Activated T-helper 9 cell treated with anti-CD3 and anti-CD28 coated beads, Interleukin-2, amount 50 U/mL, for 16 hours (primary cell): ENCODE results near the gene WNT3.
"Not testable (repeated sequence)": the region's sequence is repeated elsewhere in the genome, so short reads cannot be mapped to it uniquely, and the experiment has no call there.

ENCODE experiments used
- DNase-seq: peaks from one replicate; pipeline ENCODE4 v3.0.0-alpha.2; 2020; ENCODE audit warnings: low read depth

The WNT3 gene

GRCh38 chr17:46818316-46818928 lies at the start of gene WNT3:
Gene WNT3, minus strand, starts transcription at chr17:46818692. Its CDS starts 95 bp downstream, at chr17:46818597.
- DNase-seq, result peak; percentile 22

- no peak for DNase-seq
Measured at GRCh38 chr17:46866747-46867146, 48.3 kb upstream of the WNT3 start.

- no peak for DNase-seq
Measured at GRCh38 chr17:46866325-46866724, 47.8 kb upstream of the WNT3 start.

GRCh38 chr17:46865100-46865499 lies 46.6 kb upstream of the WNT3 start:
- DNase-seq, result no peak

GRCh38 chr17:46863383-46864121 lies 45.1 kb upstream of the WNT3 start:
- no peak for DNase-seq

- DNase-seq, result no peak
Measured at GRCh38 chr17:46862949-46863348, 44.5 kb upstream of the WNT3 start.

GRCh38 chr17:46859996-46860395 lies 41.5 kb upstream of the WNT3 start:
- no peak for DNase-seq

- DNase-seq, result no peak
Measured at GRCh38 chr17:46857600-46857999, 39.1 kb upstream of the WNT3 start.

GRCh38 chr17:46854948-46855347 lies 36.5 kb upstream of the WNT3 start:
- no peak for DNase-seq

GRCh38 chr17:46854515-46854914 lies 36.0 kb upstream of the WNT3 start:
- no peak for DNase-seq

- no peak for DNase-seq
Measured at GRCh38 chr17:46853896-46854444, 35.5 kb upstream of the WNT3 start.

GRCh38 chr17:46851029-46851741 lies 32.7 kb upstream of the WNT3 start, which contains the start of gene WNT9B:
Gene WNT9B, plus strand, starts transcription at chr17:46851583. Its CDS starts 56 bp downstream, at chr17:46851639.
- no peak for DNase-seq

- no peak for DNase-seq
Measured at GRCh38 chr17:46850688-46851028, 32.2 kb upstream of the WNT3 start.

- DNase-seq, result no peak
Measured at GRCh38 chr17:46848534-46848933, 30.0 kb upstream of the WNT3 start.

- no peak for DNase-seq
Measured at GRCh38 chr17:46847204-46848191, 29.0 kb upstream of the WNT3 start.

GRCh38 chr17:46842835-46843234 lies 24.3 kb upstream of the WNT3 start:
- no peak for DNase-seq

GRCh38 chr17:46841561-46842379 lies 23.3 kb upstream of the WNT3 start:
- DNase-seq, result no peak

GRCh38 chr17:46840596-46840995 lies 22.1 kb upstream of the WNT3 start:
- not testable (repeated sequence) for DNase-seq

- DNase-seq, result no peak
Measured at GRCh38 chr17:46839211-46839610, 20.7 kb upstream of the WNT3 start.

GRCh38 chr17:46837521-46837920 lies 19.0 kb upstream of the WNT3 start:
- DNase-seq, result no peak

GRCh38 chr17:46836500-46836899 lies 18.0 kb upstream of the WNT3 start:
- DNase-seq, result no peak
